Mesangial cell (primary cell): ENCODE data around the gene ING5. TPM values are rescaled to one million over a fixed set of nuclear protein-coding genes. Genes with fewer than 3 reads are reported as not detected.

ENCODE experiments used
- total RNA-seq: library from RNA; depleted of rRNA; stranded (reverse); fragments of >200 nt; gene quantifications from 2 replicates; pipeline ENCODE4 v1.2.3, GENCODE V29; 2015

ING5 gene
- total RNA-seq, result 18.7 and 21.7 TPM in 2 replicates

DNA sequence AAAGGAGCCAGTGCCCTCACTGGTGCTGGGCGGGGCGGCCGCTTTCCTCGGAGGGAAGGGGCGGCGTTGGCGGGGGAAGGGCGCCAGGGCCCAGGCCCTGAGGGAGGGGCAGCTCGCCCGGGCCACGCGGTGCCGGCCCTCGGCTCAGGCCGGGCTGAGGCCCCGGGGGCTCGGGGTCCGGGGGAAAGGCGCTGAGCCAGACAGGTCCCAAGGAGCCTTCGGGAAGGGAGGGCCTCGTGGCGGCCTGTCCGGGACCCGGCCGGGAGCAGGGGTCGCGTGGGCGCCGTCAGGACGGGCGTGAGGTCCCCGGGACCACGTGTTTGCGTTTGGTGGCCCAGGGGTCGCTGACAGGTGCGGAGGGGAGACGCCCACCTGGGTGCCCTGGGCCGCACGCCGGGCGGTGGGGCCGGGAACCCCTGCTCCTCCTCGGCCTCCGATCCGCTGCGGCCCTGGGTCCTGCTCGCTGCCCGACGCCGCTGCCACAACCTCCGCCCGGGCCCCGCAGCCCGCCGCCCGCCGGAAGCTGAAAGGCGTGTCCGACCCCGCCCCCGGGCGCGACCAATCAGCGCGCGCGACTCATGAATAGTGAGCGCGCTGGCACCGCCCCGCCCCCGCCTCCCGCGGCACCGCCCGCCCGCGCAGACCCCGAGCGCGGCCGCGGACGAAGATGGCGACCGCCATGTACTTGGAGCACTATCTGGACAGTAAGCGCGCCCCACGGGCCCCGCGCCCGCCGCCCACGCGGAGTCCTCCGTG lies at the start of gene ING5:
ING5 (plus strand) TSS at position 641 of the 756 bp plus-strand sequence; CDS start at position 668, 27 bp downstream.

DNA sequence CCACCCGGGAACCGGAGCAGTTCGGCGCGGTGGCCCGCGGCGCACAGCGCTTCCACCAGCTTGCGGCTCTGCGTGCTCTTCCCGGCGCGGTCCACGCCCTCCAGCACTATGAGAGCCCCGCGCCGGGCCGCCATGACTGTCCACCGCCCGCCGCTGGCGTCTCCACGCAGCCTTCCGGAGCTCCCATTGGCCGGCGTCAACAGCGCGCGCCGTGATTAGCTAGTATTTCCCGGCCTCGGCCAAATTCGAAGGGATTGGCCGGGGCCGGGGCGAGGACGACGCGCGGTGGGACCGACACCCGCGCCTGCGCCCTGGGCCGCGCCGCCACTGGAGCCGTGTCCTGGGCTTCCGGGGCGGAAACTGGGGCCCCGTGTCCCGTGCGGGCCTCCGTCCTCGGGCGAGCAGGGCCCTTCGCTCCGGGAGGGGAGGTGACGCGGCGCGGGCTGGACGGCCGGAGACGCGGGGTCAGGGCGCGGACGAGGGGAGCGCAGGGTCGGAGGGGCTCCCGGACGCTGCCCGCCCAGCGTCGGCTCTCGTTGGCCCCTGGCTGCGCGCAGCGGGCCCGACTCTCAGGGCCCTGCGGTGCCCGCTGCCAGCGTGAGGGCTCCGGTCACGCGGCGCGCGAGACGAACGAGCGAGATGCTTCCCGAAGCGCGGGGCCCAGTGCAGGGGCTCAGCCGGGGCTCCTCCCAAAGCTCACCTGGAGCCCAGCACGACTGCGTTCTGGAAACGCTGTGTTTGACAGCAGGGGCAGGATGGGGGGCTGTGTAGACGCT lies 15.0 kb upstream of the ING5 start, which contains the start of gene DTYMK:
DTYMK (minus strand) TSS at position 166 of the 776 bp plus-strand sequence; CDS start at position 134, 32 bp downstream.

DNA sequence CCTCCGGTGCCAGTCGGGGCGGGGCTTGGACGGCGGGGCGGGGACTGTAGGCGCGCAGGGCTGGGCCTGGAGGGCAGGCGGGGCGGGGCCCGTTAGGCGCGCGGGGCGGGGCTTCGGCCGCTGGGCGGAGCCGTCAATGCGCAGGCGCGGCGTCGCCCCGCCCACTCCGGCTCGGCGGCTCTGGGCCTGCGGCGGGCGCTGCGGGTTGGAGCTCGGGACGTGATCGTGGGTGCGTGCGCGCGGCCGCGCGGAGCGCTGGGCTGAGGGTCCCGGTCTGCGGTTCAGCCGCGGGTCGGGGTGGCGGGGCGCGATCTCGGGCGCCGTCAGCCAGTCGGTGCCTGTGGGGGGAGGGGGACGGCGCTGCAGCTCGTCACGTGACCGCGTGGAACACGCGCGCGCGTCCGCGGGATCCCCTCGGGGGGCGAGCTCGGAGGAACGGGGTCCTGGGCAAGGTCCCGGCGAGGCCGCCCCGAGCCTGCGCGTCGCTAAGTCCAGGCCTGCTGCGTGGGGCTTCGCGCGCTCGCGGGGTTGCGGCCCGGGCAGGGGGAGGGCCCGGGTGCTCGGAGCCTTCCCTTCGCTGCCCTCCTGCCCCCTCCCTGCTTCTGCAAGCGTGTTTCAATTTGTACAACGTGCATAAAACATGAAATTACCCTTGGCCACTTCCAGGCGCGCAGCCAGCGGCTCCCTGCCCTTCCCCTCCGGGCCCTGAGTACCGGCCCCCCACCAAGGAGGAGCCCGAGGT lies 32.8 kb downstream of the ING5 start, which contains the start of gene D2HGDH:
D2HGDH (plus strand) TSS at position 164 of the 742 bp plus-strand sequence. CDS start 595 bp downstream, outside the sequence.

DNA sequence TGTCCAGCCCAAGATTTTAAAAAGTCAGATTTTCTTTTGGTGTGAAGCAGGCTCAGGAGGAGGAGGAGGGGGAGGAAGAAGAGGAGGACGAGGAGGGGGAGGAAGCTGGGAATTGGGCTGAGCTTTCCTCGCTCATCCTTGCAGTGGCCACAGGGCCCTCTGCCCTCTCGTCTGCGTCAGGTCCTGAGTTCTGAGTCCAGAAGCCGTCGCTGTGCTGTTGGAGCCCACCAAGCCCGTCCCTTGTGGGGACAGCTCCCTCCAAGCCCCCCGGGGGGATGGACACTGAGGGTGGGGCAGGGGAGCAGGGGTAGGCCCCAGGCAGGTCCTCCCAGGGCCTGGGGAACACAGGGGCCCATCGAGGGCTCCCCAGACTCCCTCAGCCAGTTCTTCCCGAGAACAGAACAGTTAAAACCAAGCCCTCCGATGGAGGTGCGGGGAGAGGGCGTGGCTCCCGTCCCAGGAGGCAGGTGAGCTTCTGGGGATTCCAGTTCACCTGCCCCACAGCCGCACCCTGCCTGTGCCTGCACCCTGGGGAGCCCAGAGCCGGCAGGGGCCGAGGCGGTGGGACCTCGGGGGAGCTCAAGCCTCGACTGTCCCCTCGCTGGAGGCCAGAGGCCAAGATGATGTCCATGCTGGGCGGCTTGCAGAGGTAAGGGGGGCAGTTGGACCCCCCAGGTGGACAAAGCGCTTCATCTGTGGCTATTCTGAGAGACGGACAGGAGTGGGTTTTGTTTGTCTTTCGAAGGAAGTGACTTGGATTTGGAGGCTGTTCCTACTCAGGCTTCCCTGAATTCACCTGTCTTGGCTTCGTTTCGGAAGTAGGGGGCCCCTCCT lies 74.7 kb downstream of the ING5 start, which contains the start of gene GAL3ST2:
GAL3ST2 (plus strand) TSS at position 487 of the 834 bp plus-strand sequence; CDS start at position 621, 134 bp downstream.

Other genes starting within 250 kb of the ING5 start
- gene STK25, start 193.5 kb upstream of the ING5 start, total RNA-seq, result 279 and 283 TPM in 2 replicates
- gene BOK, start 143.3 kb upstream of the ING5 start, total RNA-seq, result 77.7 and 133 TPM in 2 replicates
- gene THAP4, start 64.9 kb upstream of the ING5 start, total RNA-seq, result 65.4 and 69.1 TPM in 2 replicates
- 68.2 and 83.3 TPM in 2 replicates for gene ATG4B, start 64.3 kb upstream of the ING5 start, total RNA-seq
- gene DTYMK, start 15.2 kb upstream of the ING5 start, total RNA-seq, result 32.2 and 149 TPM in 2 replicates
- 14.0 and 26.5 TPM in 2 replicates for gene D2HGDH, start 32.6 kb downstream of the ING5 start, total RNA-seq
- 1.0 TPM in 1 of 2 replicates, not detected in the other for gene GAL3ST2, start 74.8 kb downstream of the ING5 start, total RNA-seq
- gene NEU4, start 107.2 kb downstream of the ING5 start, total RNA-seq, result under 0.01 TPM in 1 of 2 replicates, not detected in the other
- gene PDCD1, start 156.9 kb downstream of the ING5 start, total RNA-seq, result not detected in 2 replicates
- gene RTP5, start 167.7 kb downstream of the ING5 start, total RNA-seq, result not detected in 2 replicates